Mesendoderm (in vitro differentiated cells): ENCODE measurements around the gene BCO2.
"Not testable (repeated sequence)": the region's sequence is repeated elsewhere in the genome, so short reads cannot be mapped to it uniquely, and the experiment has no call there.

Source experiments
- DNase-seq: peaks from one replicate; pipeline ENCODE4 v3.0.0; 2013
- H2AK5ac ChIP-seq: 2 replicates; pipeline ENCODE4 v1.6.1; 2013; ENCODE audit warnings: low read length, inconsistent platforms
- H2BK120ac ChIP-seq: 2 replicates; pipeline ENCODE4 v1.6.1; 2013; ENCODE audit warnings: low read depth, mild to moderate bottlenecking, low read length, moderate library complexity, mixed read lengths
- H2BK15ac ChIP-seq: replicated peaks from 2 replicates; pipeline ENCODE4 v1.6.1; 2013; ENCODE audit warnings: low read depth, mild to moderate bottlenecking, moderate library complexity
- H2BK5ac ChIP-seq: 2 replicates; pipeline ENCODE4 v1.6.1; 2013; ENCODE audit warnings: low read length, inconsistent platforms
- H3K18ac ChIP-seq: 2 replicates; pipeline ENCODE4 v1.6.1; 2013; ENCODE audit warnings: mild to moderate bottlenecking, low read length, mixed read lengths
- H3K23ac ChIP-seq: one replicate; pipeline ENCODE4 v1.6.1; 2013; ENCODE audit warnings: low read length
- H3K27ac ChIP-seq: 2 replicates; pipeline ENCODE4 v1.5.1; 2013; ENCODE audit warnings: low read depth, mild to moderate bottlenecking, inconsistent platforms, low read length, moderate library complexity
- H3K27me3 ChIP-seq: 2 replicates; pipeline ENCODE4 v1.6.1; 2013; ENCODE audit warnings: low read length, control low read depth, mild to moderate bottlenecking, inconsistent platforms; ENCODE audit not compliant: insufficient read depth, poor library complexity
- H3K36me3 ChIP-seq: 2 replicates; pipeline ENCODE4 v1.6.1; 2013; ENCODE audit warnings: low read length, inconsistent platforms; ENCODE audit not compliant: control insufficient read depth, insufficient read depth
- H3K4ac ChIP-seq: one replicate; pipeline ENCODE4 v1.6.1; 2013; ENCODE audit warnings: low read depth, mild to moderate bottlenecking, low read length, moderate library complexity
- H3K4me1 ChIP-seq: 2 replicates; pipeline ENCODE4 v1.6.1; 2013; ENCODE audit warnings: low read depth, low read length, inconsistent platforms; ENCODE audit not compliant: control insufficient read depth
- H3K4me2 ChIP-seq: 2 replicates; pipeline ENCODE4 v1.6.1; 2013; ENCODE audit warnings: low read length
- H3K4me3 ChIP-seq: 2 replicates; pipeline ENCODE4 v1.5.1; 2013; ENCODE audit warnings: mild to moderate bottlenecking, low read length
- H3K56ac ChIP-seq: one replicate; pipeline ENCODE4 v1.6.1; 2013; ENCODE audit warnings: low read length
- H3K79me1 ChIP-seq: 2 replicates; pipeline ENCODE4 v1.6.1; 2013; ENCODE audit warnings: low read length, inconsistent platforms
- H3K79me2 ChIP-seq: 2 replicates; pipeline ENCODE4 v1.6.1; 2013; ENCODE audit warnings: mild to moderate bottlenecking, low read length; ENCODE audit not compliant: control insufficient read depth, insufficient read depth
- H3K9ac ChIP-seq: 2 replicates; pipeline ENCODE4 v1.6.1; 2013; ENCODE audit warnings: low read length, inconsistent platforms
- H4K5ac ChIP-seq: one replicate; pipeline ENCODE4 v1.6.1; 2013; ENCODE audit warnings: low read length
- H4K8ac ChIP-seq: one replicate; pipeline ENCODE4 v1.6.1; 2013; ENCODE audit warnings: low read depth, mild to moderate bottlenecking, control low read depth, low read length, moderate library complexity
- WGBS: extraction: QIAGEN DNeasy Blood & Tissue Kit; methylation state at CpG from one replicate; pipeline ENCODE4 v1.1.7; 2013; ENCODE audit warnings: low lambda C conversion rate, missing lambda C conversion rate; ENCODE audit not compliant: insufficient coverage; ENCODE audit errors: extremely low coverage; 5-methylcytosine and 5-hydroxymethylcytosine counted together

BCO2 gene

GRCh38 chr11:112159098-112160065 is 15.9 kb upstream of the BCO2 start:
- Histone ChIP-seq H3K79me1 (no peaks in the 10 kb centered on the region), H3K9ac (no peak overlapping the region), H3K27ac (no peak overlapping the region), H2BK15ac (no peak overlapping the region), H3K18ac (no peak overlapping the region), H3K27me3 (no peaks in the 10 kb centered on the region), H3K36me3 (no peaks in the 10 kb centered on the region), H4K8ac (no peak overlapping the region), H3K56ac (no peak overlapping the region), H2BK120ac (no peak overlapping the region), H4K5ac (no peak overlapping the region), H3K4me2 (no peak overlapping the region), H2AK5ac (no peak overlapping the region), H3K4me1 (no peaks in the 10 kb centered on the region), H3K79me2 (no peaks in the 10 kb centered on the region), H3K4ac (no peak overlapping the region), H3K4me3 (no peak overlapping the region), H3K23ac (no peak overlapping the region), H2BK5ac (no peak overlapping the region)
- no CpG with 5 or more reads among the region's 7 CpGs for WGBS
- no peak for DNase-seq

- H2BK5ac ChIP-seq: no peak overlapping the region
- no peak overlapping the region for H3K4ac ChIP-seq
- no peaks in the 10 kb centered on the region for H3K79me1 ChIP-seq
- DNase-seq: no peak
- H2BK15ac ChIP-seq: no peak overlapping the region
- H3K79me2 ChIP-seq: no peaks in the 10 kb centered on the region
- no peaks in the 10 kb centered on the region for H3K4me1 ChIP-seq
- no peak overlapping the region for H3K27ac ChIP-seq
- no CpG with 5 or more reads among the region's 2 CpGs for WGBS
- no peak overlapping the region for H4K8ac ChIP-seq
- H3K4me3 ChIP-seq: no peak overlapping the region
- no peak overlapping the region for H2AK5ac ChIP-seq
- no peak overlapping the region for H3K4me2 ChIP-seq
- no peaks in the 10 kb centered on the region for H3K27me3 ChIP-seq
- no peak overlapping the region for H2BK120ac ChIP-seq
- H3K56ac ChIP-seq: no peak overlapping the region
- no peaks in the 10 kb centered on the region for H3K36me3 ChIP-seq
- no peak overlapping the region for H3K18ac ChIP-seq
- no peak overlapping the region for H3K23ac ChIP-seq
- no peak overlapping the region for H3K9ac ChIP-seq
- H4K5ac ChIP-seq: no peak overlapping the region
Observed at GRCh38 chr11:112160091-112160848, 15.0 kb upstream of the BCO2 start.

- no CpG with 5 or more reads among the region's 1 CpG for WGBS
- H3K4me2 ChIP-seq: no peak overlapping the region
- H2BK5ac ChIP-seq: no peak overlapping the region
Observed at GRCh38 chr11:112161012-112161411, 14.3 kb upstream of the BCO2 start.

GRCh38 chr11:112162200-112162599 is 13.1 kb upstream of the BCO2 start:
- H4K5ac ChIP-seq, H2BK5ac ChIP-seq, H3K4me1 ChIP-seq, H4K8ac ChIP-seq, H3K9ac ChIP-seq, H3K79me2 ChIP-seq, H3K27ac ChIP-seq, H3K4me2 ChIP-seq, H3K4me3 ChIP-seq, DNase-seq, H3K79me1 ChIP-seq, H3K36me3 ChIP-seq, H3K4ac ChIP-seq, H3K18ac ChIP-seq, H2AK5ac ChIP-seq, H3K27me3 ChIP-seq, H3K56ac ChIP-seq, H2BK120ac ChIP-seq, H2BK15ac ChIP-seq, H3K23ac ChIP-seq: not testable (repeated sequence)
- WGBS: no CpG with 5 or more reads among the region's 1 CpG

More at GRCh38 chr11:112161012-112161411, 14.3 kb upstream of the BCO2 start:
- H2BK120ac ChIP-seq: no peak overlapping the region
- no peaks in the 10 kb centered on the region for H3K36me3 ChIP-seq
- H3K9ac ChIP-seq: no peak overlapping the region
- no peak overlapping the region for H4K5ac ChIP-seq
- no peak for DNase-seq
- no peak overlapping the region for H4K8ac ChIP-seq
- H2BK15ac ChIP-seq: no peak overlapping the region
- no peaks in the 10 kb centered on the region for H3K4me1 ChIP-seq
- no peaks in the 10 kb centered on the region for H3K79me1 ChIP-seq
- no peak overlapping the region for H3K18ac ChIP-seq
- no peaks in the 10 kb centered on the region for H3K79me2 ChIP-seq
- no peaks in the 10 kb centered on the region for H3K27me3 ChIP-seq
- no peak overlapping the region for H3K23ac ChIP-seq
- H3K27ac ChIP-seq: no peak overlapping the region
- H3K4ac ChIP-seq: no peak overlapping the region
- H3K56ac ChIP-seq: no peak overlapping the region
- H2AK5ac ChIP-seq: no peak overlapping the region
- H3K4me3 ChIP-seq: no peak overlapping the region

- Histone ChIP-seq H3K79me2 (no peaks in the 10 kb centered on the region), H3K4me1 (no peaks in the 10 kb centered on the region), H2BK5ac (no peak overlapping the region), H4K8ac (no peak overlapping the region), H3K79me1 (no peaks in the 10 kb centered on the region), H2AK5ac (no peak overlapping the region), H2BK15ac (no peak overlapping the region), H3K27me3 (no peaks in the 10 kb centered on the region), H3K9ac (no peak overlapping the region), H3K4ac (no peak overlapping the region), H3K4me3 (no peak overlapping the region), H3K27ac (no peak overlapping the region), H3K18ac (no peak overlapping the region), H3K36me3 (no peaks in the 10 kb centered on the region), H4K5ac (no peak overlapping the region), H3K4me2 (no peak overlapping the region), H3K23ac (no peak overlapping the region), H2BK120ac (no peak overlapping the region), H3K56ac (no peak overlapping the region)
- DNase-seq: no peak
- no CpG with 5 or more reads among the region's 6 CpGs for WGBS
Observed at GRCh38 chr11:112162761-112163546, 12.4 kb upstream of the BCO2 start.
